Breast epithelium (tissue), 3 donors: ENCODE results near the gene GADD45G.

Experiments used
- CTCF ChIP-seq, 3 donors: fragments of 450-650 bp; IDR thresholded peaks; one replicate each; pipeline ENCODE4 v1.5.1; 2016 to 2017; ENCODE audit warnings: antibody characterized with exemption in 3 of 3, mild to moderate bottlenecking in 3 of 3, moderate library complexity in 3 of 3
- POLR2A ChIP-seq: fragments of 450-650 bp; IDR thresholded peaks from one replicate; pipeline ENCODE4 v1.6.1; 2016; ENCODE audit warnings: antibody characterized with exemption, mild to moderate bottlenecking, moderate library complexity

DNA sequence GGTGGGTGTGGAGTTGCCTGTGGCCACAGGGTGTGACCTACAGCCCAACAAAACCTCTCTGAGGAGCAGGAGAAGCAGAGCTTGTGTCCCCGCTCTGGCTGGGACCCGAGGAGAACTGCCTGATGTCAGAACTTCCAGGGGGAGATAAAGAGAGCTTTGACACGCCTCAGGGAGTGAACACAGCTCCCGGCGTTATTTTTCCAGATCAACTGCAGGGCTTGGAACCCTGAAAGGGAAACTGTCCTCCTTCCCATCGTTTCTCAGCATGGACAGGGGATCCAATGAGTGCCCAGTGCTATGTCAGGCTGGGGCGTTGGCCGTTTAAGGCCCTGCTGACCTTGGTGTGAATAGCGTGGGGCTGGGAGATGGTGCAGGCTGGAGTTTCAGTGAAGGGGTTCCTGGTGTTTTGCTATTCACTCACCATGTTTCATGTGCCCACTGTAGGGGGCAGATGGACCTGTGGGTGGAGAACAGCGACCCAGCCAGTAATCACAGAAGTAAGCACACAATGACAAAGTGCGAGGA, 22.0 kb downstream of the GADD45G start:
- TF ChIP-seq CTCF (IDR thresholded peaks at IDR 0.05) (no peak), POLR2A (no peak)
